Neural progenitor cell (in vitro differentiated cells): ENCODE results near the gene NEDD9.

ENCODE experiments used
- CTCF ChIP-seq: fragments of 200-600 bp; sonication (generic); IDR thresholded peaks from 2 replicates; pipeline ENCODE4 v1.5.1; 2017; ENCODE audit warnings: antibody characterized with exemption, mild to moderate bottlenecking
- EZH2 ChIP-seq: fragments of 200-600 bp; sonication (generic); IDR thresholded peaks from 2 replicates; pipeline ENCODE4 v1.6.1; 2017; ENCODE audit warnings: antibody characterized with exemption, mild to moderate bottlenecking, moderate library complexity

- TF ChIP-seq CTCF (no peak), EZH2 (no peak)
Measured at GRCh38 chr6:11262242-11262641, 29.8 kb upstream of the NEDD9 start.
